Measurements from ENCODE around the gene KLRF2.

Gene KLRF2

DNA sequence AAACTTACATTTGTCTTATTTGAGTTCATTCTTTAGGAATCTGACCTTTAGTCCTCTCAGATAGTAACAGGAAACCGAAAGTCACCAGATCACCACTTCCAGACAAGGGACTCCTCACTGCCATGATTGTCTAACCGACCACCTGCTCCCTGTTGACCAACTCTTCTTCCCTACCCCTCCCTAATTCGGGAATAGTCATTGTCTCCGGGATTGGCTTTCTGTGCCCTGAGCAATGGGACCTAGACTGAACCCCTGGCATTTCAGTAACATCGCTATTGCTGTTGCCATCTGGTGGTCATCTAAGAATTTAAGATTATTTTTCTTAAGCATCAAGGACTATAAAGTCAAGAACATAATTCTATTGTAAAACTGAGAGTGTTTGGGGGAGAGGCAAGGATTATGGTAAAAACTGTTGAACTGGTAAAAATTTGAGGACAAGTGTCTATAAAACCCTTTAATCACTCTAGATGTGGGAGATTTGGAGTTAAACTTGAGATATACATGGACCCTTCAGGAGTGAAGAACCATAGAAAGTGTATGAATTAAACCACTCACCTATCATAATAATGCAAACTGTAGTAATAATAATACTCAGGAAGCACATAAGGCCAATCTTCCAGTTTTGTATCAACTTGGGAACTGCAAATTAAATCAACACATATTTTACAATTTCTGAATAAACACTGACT, 44.6 kb downstream of the KLRF2 start:
- TF ChIP-seq, protein P1, sequence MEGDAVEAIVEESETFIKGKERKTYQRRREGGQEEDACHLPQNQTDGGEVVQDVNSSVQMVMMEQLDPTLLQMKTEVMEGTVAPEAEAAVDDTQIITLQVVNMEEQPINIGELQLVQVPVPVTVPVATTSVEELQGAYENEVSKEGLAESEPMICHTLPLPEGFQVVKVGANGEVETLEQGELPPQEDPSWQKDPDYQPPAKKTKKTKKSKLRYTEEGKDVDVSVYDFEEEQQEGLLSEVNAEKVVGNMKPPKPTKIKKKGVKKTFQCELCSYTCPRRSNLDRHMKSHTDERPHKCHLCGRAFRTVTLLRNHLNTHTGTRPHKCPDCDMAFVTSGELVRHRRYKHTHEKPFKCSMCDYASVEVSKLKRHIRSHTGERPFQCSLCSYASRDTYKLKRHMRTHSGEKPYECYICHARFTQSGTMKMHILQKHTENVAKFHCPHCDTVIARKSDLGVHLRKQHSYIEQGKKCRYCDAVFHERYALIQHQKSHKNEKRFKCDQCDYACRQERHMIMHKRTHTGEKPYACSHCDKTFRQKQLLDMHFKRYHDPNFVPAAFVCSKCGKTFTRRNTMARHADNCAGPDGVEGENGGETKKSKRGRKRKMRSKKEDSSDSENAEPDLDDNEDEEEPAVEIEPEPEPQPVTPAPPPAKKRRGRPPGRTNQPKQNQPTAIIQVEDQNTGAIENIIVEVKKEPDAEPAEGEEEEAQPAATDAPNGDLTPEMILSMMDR (IDR thresholded peaks at IDR 0.05) = peak; percentile 58

DNA sequence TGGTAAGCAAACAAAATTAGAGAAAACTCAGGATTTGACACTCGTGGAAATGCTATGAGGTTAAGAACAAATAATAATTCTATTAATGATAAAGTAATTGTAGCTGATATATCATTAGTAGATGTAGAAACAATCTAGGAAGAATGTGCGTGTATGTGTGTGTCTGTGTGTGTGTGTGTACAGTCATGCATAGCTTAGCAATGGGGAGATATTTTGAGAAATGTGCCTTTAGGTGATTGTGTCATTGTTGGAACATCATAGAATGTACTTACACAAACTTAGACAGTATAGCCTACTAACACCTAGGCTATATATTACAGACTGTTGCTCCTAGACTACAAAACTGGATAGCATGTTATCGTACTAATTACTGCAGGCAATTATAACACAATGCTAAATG, 45.6 kb downstream of the KLRF2 start:
- TF ChIP-seq, protein P1 (IDR thresholded peaks at IDR 0.05) = no peak

- TF ChIP-seq, protein P1 (IDR thresholded peaks at IDR 0.05) = no peak
Measured at GRCh38 chr12:9928607-9929006, 47.3 kb downstream of the KLRF2 start.

DNA sequence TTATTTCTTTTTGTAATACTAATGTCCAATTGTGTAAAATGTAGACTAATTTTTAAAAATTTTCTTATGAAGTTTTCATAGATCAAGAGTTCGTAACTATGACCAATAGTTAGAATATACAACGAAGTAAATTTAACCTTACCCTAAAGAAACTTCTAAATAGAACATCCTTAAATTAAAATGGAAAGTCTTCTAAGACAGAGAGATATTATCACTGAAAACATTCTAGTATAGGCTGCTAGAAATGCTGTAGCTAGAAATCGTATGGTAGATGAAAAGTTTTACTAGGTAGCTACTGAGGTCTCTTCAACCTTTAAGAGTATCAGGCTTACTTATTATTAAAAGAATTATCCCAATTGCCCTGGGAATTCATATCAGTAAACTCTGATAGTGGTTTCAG, 50.0 kb downstream of the KLRF2 start:
- TF ChIP-seq, protein P1 (IDR thresholded peaks at IDR 0.05) = no peak

DNA sequence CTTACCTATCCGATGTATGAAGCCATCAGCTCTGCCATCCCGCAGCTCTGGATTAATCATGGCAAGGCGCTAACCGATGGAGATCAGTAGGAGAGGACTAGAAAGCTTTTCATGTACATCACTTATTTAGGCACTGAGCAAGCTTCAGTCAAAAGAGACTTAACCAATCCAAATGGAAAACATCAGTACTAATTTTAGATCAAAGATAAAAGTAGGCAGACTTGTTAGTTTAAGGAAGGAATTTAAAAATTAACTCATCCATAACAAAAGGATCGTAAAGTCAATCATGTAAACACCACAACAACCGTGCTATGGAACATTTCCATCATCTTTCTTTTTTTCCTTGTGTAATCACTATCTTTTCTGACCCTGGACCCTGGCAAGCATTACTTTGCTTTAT, 51.0 kb downstream of the KLRF2 start, which contains the start of gene CLEC2A:
Gene CLEC2A (minus strand): TSS at position 101 of the 400 bp plus-strand sequence. CDS start 41 bp downstream, at position 60.
- TF ChIP-seq, protein P1 (IDR thresholded peaks at IDR 0.05) = no peak

DNA sequence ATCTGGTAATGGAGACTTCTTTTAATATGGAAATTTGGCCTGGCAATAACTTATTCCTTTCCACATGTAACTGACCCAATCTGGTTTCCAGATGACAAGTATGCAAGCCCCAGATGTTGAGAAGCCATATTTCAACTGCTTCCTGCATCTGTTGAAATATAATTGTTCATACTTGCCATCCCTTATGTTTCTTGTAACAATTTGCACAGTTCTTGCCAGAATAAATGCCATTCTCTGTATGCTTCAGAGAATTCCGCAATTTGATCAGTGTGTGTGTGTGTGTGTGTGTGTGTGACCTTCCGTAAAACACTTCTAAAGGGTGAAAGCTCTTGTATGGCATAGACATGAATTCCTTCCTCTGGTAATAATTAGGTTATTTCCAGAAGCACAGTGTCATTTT, 52.7 kb downstream of the KLRF2 start:
- TF ChIP-seq, protein P1 (IDR thresholded peaks at IDR 0.05) = no peak

DNA sequence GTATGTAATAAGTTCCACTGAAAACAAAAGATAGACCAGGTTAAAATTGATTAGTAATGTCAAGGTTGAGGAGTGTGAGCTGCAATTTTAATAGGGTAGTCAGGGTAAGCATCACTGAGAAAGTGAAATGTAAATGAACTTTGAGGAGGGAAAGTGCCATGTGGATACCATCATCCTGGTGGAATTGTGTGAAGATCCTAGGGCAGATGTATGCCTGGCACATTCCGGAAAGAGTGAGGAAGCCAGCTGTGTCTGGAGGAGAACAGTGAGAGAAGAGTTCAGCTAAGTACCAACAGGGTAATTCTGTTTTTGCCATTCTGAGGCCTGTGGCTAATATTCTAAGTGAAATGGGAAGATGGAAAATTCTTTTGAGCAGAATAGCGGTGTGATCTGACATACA, 53.7 kb downstream of the KLRF2 start:
- TF ChIP-seq, protein P1 (IDR thresholded peaks at IDR 0.05) = no peak

- TF ChIP-seq, protein P1 (IDR thresholded peaks at IDR 0.05) = no peak
Measured at GRCh38 chr12:9936591-9936990, 55.3 kb downstream of the KLRF2 start.
